Liver (tissue), 9 donors: ENCODE results near the gene TTC4. TPM values are rescaled to one million over a fixed set of nuclear protein-coding genes. Genes with fewer than 3 reads are reported as not detected.

Source experiments
- DNase-seq: peaks from one replicate; pipeline ENCODE4 v3.0.0-alpha.2; 2017; ENCODE audit warnings: low spot score
- H3K27ac ChIP-seq, 2 donors: one replicate each; pipeline ENCODE4 v1.7.0; 2013; ENCODE audit warnings: inconsistent platforms in 2 of 2, low read length in 2 of 2, control low read depth in 1 of 2, low read depth in 1 of 2, mild to moderate bottlenecking in 1 of 2
- H3K27me3 ChIP-seq, 4 donors: one replicate each; pipeline versions ENCODE4 v1.6.1 to v1.7.0; 2013; ENCODE audit warnings: low read length in 3 of 4, inconsistent platforms in 1 of 4, mild to moderate bottlenecking in 1 of 4, moderate library complexity in 1 of 4; ENCODE audit not compliant: control insufficient read depth in 4 of 4, insufficient read depth in 4 of 4
- H3K36me3 ChIP-seq, 4 donors: one replicate each; pipeline versions ENCODE4 v1.6.1 to v1.7.0; 2013; ENCODE audit warnings: low read length in 3 of 4, mild to moderate bottlenecking in 3 of 4, low read depth in 1 of 4, moderate library complexity in 1 of 4; ENCODE audit not compliant: control insufficient read depth in 4 of 4, insufficient read depth in 3 of 4
- H3K4me1 ChIP-seq, 4 donors: one replicate each; pipeline versions ENCODE4 v1.6.1 to v1.7.0; 2013; ENCODE audit warnings: low read length in 3 of 4, mild to moderate bottlenecking in 3 of 4, moderate library complexity in 1 of 4; ENCODE audit not compliant: control insufficient read depth in 4 of 4, insufficient read depth in 4 of 4
- H3K4me3 ChIP-seq, 3 donors: one replicate each; pipeline versions ENCODE4 v1.6.1 to v1.7.0; 2013; ENCODE audit warnings: low read length in 3 of 3, control low read depth in 1 of 3, low read depth in 1 of 3, mild to moderate bottlenecking in 1 of 3
- H3K9ac ChIP-seq, 2 donors: one replicate each; pipeline ENCODE4 v1.7.0; 2013; ENCODE audit warnings: low read length in 2 of 2, mild to moderate bottlenecking in 2 of 2, moderate library complexity in 2 of 2, control low read depth in 1 of 2, low read depth in 1 of 2
- H3K9me3 ChIP-seq, 4 donors: one replicate each; pipeline versions ENCODE4 v1.6.1 to v1.7.0; 2013; ENCODE audit warnings: low read length in 3 of 4; ENCODE audit not compliant: control insufficient read depth in 4 of 4
- ATF3 ChIP-seq: IDR thresholded peaks from 2 replicates; pipeline ENCODE4 v1.6.1; 2016; ENCODE audit warnings: antibody characterized with exemption
- EGR1 ChIP-seq, 2 donors: IDR thresholded peaks; 2 replicates each; pipeline ENCODE4 v1.6.1; 2016 to 2018; ENCODE audit warnings: antibody characterized with exemption in 2 of 2, low read depth in 2 of 2
- FOXA1 ChIP-seq: IDR thresholded peaks from 2 replicates; pipeline ENCODE4 v1.6.1; 2016; ENCODE audit warnings: antibody characterized with exemption
- FOXA2 ChIP-seq: IDR thresholded peaks from 2 replicates; pipeline ENCODE4 v1.6.1; 2016; ENCODE audit warnings: antibody characterized with exemption
- HNF4A ChIP-seq, 2 donors: conservative IDR thresholded peaks; 2 replicates each; pipeline ENCODE4 v1.6.1; 2016; ENCODE audit warnings: antibody characterized with exemption in 2 of 2, mild to moderate bottlenecking in 2 of 2
- HNF4G ChIP-seq: IDR thresholded peaks from 2 replicates; pipeline ENCODE4 v1.6.1; 2016; ENCODE audit warnings: antibody characterized with exemption
- RAD21 ChIP-seq, 2 donors: IDR thresholded peaks; 2 replicates each; pipeline ENCODE4 v1.6.1; 2016; ENCODE audit warnings: antibody characterized with exemption in 2 of 2, mild to moderate bottlenecking in 2 of 2
- REST ChIP-seq: IDR thresholded peaks from 2 replicates; pipeline ENCODE4 v1.6.1; 2016; ENCODE audit warnings: antibody characterized with exemption, mild to moderate bottlenecking
- YY1 ChIP-seq: IDR thresholded peaks from 2 replicates; pipeline ENCODE4 v1.6.1; 2016; ENCODE audit warnings: antibody characterized with exemption, mild to moderate bottlenecking
- ZBTB33 ChIP-seq: IDR thresholded peaks from 2 replicates; pipeline ENCODE4 v1.6.1; 2016; ENCODE audit warnings: antibody characterized with exemption
- WGBS: extraction: QIAGEN DNeasy Blood & Tissue Kit; methylation state at CpG from one replicate; pipeline ENCODE4 v1.1.7; 2013; 5-methylcytosine and 5-hydroxymethylcytosine counted together
- polyA plus RNA-seq, 2 donors: library from polyadenylated mRNA; stranded (reverse) in 1 of 2; unstranded in 1 of 2; fragments of 200-250 nt in 1 of 2; fragments of >200 nt in 1 of 2; fragmentation: Nextera tagmentation in 1 of 2; extraction: Ambion mirVana in 1 of 2; gene quantifications; one replicate each; pipeline versions ENCODE4 v1.2.1 to v1.2.3, GENCODE V29; 2013 to 2015
- total RNA-seq, 2 donors: library from RNA; depleted of rRNA; stranded (reverse); fragments of >200 nt; gene quantifications; one replicate each; pipeline ENCODE4 v1.2.3, GENCODE V29; 2014
- TF ChIP-seq, protein P1 (sequence below): IDR thresholded peaks from 2 replicates; pipeline ENCODE4 v1.6.1; 2016; ENCODE audit warnings: antibody characterized with exemption
- TF ChIP-seq, protein P2 (sequence below): fragments of 150-350 bp; IDR thresholded peaks from 2 replicates; pipeline ENCODE4 v1.5.1; 2017; ENCODE audit warnings: improper control_type of control experiment, low read depth, low read length; ENCODE audit not compliant: missing input control
- donor health status: healthy.
- donor health status: healthy.
- donor health status: healthy.
- donor health status: healthy.
- donor health status: healthy.

The TTC4 gene
- total and polyA plus RNA-seq, 4 donors, result 6.9 to 10.9 (median 8.1) TPM

DNA sequence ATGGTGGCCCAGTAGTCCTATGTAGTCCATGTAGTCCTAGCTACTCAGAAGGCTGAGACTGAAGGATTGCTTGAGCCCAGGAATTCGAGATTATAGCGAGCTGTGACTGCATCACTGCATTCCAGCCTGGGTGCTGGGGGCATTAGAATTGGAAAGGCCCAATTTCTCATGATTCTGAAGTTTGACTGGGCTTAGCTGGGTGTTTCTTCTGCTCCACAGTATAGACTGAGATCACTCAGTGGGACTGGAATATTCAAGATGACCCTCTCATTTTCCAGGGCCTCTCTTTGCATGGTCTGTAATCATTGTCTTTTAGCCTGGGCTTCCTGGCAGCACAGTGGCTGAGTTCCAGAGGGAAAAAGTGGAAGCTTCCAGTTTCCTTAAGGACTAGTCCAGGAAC, 47.9 kb upstream of the TTC4 start:
- TF ChIP-seq RAD21 (IDR thresholded peaks at IDR 0.05) (no peak), HNF4A (conservative IDR thresholded peaks at IDR 0.05) (no peak), REST (no peak), FOXA2 (no peak), ZBTB33 (no peak), FOXA1 (no peak), ATF3 (no peak), EGR1 (IDR thresholded peaks at IDR 0.05; ENCODE audit: low read depth in 2 of 2) (no peak), HNF4G (no peak)
- TF ChIP-seq, protein P1, sequence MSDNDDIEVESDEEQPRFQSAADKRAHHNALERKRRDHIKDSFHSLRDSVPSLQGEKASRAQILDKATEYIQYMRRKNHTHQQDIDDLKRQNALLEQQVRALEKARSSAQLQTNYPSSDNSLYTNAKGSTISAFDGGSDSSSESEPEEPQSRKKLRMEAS, result no peak
- Histone ChIP-seq H3K27me3 (no peaks in the 10 kb centered on the region), H3K4me3 (no peak overlapping the region), H3K36me3 (peaks cover 0 to 2% (median 0%) of the 10 kb centered on the region in 4 donors), H3K4me1 (peaks cover 0 to 4% (median 2%) of the 10 kb centered on the region in 4 donors), H3K9me3 (peaks cover 0 to 3% (median 0%) of the 10 kb centered on the region in 4 donors), H3K27ac (no peak overlapping the region), H3K9ac (no peak overlapping the region)
- no peak for DNase-seq
- 90% methylated on average over 2 of the region's 2 CpGs for WGBS

DNA sequence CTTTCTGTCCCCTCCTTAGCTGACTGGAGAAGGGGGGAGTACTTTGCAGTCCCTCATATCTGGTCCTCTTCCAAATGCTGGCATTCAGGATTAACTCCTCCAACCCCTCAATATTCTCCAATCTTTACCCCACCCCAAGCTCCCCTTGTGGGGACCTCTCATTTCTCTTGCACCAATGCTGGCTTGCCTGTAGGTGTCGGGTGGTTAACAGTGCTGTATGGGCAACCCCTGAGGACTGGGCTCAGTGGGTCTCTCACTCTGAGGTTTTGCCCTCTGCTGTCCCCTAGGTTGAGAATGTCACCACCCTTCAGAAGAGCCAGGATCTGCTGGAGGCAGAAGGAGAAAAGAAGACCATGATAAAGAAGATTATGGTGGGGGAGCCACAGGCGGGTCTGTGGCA, 47.1 kb upstream of the TTC4 start:
- 95% methylated on average over 2 of the region's 2 CpGs for WGBS
- Histone ChIP-seq H3K36me3 (peaks cover 0 to 4% (median 0%) of the 10 kb centered on the region in 4 donors), H3K4me1 (peaks cover 0 to 4% (median 0%) of the 10 kb centered on the region in 4 donors), H3K27me3 (no peaks in the 10 kb centered on the region), H3K9me3 (peaks cover 0 to 3% (median 0%) of the 10 kb centered on the region in 4 donors), H3K9ac (no peak overlapping the region), H3K27ac (no peak overlapping the region), H3K4me3 (no peak overlapping the region)
- DNase-seq, result no peak
- TF ChIP-seq YY1, result no peak
- TF ChIP-seq, protein P2, sequence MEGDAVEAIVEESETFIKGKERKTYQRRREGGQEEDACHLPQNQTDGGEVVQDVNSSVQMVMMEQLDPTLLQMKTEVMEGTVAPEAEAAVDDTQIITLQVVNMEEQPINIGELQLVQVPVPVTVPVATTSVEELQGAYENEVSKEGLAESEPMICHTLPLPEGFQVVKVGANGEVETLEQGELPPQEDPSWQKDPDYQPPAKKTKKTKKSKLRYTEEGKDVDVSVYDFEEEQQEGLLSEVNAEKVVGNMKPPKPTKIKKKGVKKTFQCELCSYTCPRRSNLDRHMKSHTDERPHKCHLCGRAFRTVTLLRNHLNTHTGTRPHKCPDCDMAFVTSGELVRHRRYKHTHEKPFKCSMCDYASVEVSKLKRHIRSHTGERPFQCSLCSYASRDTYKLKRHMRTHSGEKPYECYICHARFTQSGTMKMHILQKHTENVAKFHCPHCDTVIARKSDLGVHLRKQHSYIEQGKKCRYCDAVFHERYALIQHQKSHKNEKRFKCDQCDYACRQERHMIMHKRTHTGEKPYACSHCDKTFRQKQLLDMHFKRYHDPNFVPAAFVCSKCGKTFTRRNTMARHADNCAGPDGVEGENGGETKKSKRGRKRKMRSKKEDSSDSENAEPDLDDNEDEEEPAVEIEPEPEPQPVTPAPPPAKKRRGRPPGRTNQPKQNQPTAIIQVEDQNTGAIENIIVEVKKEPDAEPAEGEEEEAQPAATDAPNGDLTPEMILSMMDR, result no peak
